8988T (cell line): ENCODE data around the gene MRPS5.
A peak's percentile ranks its signal among the peaks of the same experiment; 100 is the strongest.
"Not testable (repeated sequence)": the region's sequence is repeated elsewhere in the genome, so short reads cannot be mapped to it uniquely, and the experiment has no call there.

Source experiments
- DNase-seq: peaks from one replicate; pipeline ENCODE4 v3.0.0; 2011

MRPS5 gene

DNA sequence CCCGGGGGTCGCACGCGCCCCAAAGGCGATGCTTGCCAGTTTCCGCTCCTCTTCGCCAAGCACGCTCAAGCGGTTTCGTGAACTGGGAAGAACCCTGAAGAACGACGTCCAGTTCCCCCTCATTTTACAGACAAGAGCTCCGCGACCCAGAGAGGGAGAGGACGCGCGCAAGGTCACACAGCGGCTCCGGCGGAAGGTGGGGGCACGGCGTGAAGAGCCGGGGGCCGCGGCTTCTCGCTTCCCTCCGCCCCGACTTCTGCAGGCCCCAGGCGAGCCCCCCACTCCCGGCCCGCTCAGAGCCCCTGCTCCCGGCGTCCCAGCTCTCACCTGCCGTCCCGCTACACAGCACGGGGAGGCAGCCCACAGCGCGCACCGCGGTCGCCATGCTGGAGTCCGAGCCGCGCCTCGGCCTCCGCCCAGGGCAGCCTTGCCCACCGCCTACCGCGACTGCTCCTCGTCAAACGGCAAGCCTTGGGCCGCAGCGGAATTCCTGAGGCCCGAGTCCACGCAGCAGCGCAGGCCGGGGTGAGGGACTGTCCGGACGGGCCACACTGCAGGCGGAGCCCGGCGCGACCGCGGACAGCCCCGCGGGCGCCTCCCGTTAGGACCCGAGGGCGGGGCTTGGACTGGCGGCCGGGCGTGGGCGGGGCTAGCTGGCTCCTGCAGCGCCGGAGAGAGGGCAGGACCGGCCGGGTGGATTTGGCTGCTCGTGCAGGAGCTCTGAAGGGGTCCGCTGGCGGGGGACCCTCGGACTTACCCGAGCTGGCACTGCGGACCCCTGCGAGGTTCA is at the start of gene MRPS5:
Gene MRPS5 (minus strand): TSS at position 402 of the 790 bp plus-strand sequence. CDS start 17 bp downstream, at position 385.
- peak; percentile 86 for DNase-seq

DNA sequence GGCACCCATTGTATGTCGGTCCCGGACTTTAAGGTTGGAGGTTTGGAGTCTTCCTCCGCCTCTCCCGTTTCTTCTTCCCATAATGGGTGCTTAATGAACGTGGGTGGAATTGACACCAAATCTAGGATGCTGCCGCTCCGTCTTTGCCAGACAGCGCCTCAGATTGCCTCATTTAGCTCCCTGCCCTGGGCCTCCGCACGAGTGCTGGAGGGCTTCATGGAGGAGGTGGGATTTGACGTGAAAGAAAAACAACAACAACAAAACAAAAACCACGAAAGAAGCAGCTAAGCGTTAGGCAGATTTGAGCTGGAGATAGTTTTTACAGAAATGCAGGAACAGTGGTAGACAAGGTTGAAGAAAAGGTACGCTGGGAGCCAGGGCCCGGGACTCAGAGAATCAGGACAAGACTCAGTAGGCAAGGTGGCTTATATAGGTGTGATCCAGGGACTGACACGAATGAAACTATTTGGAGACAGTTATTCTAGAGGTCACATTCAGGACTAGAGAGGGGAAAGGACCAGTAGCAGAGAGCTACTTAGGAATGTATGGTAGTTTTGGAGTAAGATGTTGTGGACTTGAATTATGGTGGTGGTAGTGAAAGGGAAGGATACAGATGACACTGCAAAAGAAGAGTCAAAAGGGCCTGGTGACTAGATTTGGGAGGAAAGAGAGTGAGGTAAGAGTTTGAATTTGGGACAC is 44.6 kb upstream of the MRPS5 start:
- DNase-seq = no peak

DNA sequence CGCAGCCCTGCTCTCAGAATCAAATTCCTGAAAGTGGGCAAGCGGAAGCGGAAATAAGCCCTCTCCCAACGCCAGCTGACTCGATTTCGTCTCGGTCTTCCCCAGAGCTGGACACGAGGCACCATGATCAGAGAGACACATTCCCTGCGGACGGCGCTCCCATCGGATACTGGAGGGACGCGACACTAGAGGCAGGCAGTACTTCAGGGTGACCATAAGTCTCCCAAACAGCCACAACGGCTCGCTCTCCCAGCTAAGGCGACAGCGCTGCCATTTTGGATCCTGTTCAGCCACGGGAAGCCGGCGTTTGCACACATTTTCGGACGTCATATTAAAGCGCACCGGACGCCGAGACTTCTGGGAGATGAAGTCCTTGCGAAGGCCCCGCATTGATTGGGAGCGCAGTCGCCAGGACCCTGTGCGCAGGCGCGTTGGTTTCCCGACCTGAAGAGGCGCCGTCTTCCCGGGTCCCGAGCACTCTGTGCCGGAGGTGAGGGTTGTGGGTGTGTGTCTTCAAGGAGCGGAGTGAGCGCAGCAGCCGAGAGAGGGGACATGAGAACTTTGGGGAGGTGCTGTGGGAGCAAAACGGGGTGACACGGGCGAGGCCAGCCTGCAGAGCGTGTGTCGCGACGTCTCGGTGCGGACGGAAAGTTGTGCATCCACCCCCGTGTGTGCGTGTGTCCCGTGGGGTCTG is 43.9 kb upstream of the MRPS5 start, which contains the start of gene ZNF2:
Gene ZNF2 (plus strand): TSS at position 439 of the 694 bp plus-strand sequence. CDS start 10,418 bp downstream, outside the sequence.
- DNase-seq = peak; percentile 98

DNA sequence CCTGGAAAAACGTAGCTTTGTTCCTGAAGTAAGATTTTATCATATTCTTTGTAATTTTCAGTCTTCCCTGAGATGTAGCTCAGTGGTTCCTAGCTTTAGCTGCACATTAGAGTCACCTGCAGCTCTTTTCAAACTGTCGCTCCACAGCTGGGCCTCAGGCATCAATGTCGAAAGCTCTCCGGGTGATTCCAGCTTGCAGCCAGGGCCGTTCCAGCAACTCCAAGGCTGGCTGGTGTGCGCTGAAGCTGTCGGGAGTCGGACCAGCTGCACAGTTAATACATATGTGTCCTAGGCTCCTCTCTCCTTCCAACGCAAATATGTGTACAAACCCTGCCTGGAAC is 43.4 kb upstream of the MRPS5 start:
- no peak for DNase-seq

DNA sequence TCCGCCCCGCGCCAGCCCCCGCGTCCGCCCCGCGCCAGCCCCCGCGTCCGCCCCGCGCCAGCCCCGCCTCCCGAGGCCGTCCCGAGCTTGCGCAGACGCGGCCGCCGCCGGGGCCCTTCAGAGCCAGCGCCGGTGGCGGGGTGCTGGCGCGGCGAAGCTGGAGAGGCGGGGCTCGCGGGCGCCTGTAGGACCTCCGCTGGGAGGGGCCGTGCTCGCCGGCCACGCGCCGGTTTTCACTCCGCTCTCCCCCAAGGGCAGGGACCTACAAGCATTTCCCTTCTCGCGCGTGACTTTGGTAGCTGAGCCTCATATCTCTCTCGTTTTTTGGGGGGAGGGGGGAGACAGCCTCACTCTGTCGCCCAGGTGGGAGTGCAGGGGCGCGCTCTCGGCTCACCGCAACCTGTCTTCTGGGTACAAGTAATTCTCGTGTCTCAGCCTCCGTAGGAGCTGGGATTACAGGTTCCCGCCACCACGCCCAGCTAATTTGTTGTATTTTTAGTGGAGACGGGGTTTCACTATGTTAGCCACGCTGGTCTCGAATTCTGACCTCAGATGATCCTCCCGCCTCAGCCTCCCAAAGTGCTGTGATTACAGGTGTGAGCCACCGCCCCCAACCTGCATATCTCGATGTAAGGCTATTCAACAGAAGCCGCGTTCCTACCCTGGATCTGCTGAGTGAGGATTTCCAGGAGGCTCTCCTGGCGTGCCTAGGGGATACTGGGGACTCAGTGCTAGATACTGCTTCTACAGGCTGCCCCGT is 38.3 kb upstream of the MRPS5 start, which contains the start of gene ZNF514:
Gene ZNF514 (minus strand): TSS at position 159 of the 760 bp plus-strand sequence. CDS start 6,595 bp downstream, outside the sequence.
- DNase-seq = peak; percentile 82

DNA sequence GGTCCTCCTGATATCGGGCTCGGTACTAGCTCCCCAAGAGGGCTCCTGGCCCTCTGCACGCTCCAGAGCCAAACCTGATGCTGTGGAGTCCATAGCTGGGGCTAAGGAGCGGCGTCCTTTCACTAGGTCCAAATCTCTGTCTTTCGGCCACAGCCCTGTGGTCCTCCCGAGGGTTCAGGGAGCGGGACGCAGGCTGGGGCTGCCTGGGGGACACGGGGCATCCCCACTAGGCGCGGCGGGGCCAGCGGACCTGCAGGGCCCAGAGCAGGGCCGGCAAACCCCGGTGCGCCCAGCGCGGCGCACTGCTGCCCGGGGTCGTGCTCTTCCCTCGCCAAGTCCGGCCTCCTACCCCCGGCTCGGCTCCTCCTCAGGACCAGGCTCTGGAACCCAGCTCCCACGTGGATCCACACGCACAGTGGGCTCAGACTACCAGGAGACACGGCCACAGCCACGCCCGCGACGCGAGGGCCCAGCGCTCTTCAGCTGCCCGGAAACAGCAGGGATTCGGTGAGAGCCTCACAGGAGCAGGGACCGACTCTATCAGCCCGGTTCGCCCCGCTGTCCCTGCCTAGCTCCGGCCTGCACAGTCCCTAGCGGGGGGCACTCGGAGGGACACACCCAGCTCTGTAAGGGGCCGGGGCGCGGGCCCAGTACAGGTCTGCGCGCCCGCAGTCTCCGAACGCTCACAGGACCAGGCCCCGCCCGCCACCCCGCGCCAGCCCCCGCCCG is 37.4 kb upstream of the MRPS5 start:
- peak; percentile 39 for DNase-seq

DNA sequence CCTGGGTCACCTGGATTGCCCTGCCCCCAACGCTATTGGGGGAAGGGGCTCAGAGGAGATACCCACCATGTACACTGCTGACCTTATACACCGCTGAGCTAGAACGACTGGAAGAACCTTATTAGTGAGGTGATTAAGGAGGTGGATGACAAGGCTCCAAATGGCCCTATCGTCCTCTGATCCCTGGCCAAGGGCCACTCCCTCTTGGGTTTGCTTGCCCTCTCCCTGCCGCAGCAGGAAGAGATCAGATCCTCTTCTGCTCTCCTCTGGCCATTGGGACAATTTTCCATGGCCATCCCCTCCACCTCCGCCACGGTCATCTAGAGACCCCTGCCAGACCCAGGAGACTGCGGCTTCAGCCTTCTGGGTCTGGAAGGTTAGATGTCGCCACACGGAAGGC is 36.8 kb upstream of the MRPS5 start:
- no peak for DNase-seq

DNA sequence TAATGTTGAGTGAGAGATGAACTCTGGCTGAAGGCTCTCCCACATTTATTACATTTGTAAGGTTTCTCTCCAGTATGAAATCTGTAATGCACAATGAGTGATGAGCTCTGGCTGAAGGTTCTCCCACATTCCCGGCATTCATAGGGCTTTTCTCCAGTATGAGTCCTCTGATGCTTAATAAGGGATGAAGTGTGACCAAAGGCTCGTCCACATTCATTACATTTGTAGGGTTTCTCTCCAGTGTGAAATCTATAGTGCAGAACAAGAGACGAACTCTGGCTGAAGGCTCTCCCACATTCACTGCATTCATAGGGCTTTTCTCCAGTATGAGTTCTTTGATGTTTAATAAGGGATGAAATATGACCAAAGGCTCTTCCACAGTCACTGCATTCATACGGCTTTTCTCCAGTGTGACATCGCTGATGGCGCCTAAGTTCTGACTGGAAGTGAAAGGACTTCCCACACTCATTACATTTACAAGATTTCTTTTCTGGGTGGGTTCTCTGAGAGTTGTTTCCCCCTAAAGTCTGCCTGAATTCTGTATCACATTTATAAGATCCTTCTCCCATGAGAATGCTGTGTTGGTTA is 27.9 kb upstream of the MRPS5 start:
- DNase-seq = no peak

DNA sequence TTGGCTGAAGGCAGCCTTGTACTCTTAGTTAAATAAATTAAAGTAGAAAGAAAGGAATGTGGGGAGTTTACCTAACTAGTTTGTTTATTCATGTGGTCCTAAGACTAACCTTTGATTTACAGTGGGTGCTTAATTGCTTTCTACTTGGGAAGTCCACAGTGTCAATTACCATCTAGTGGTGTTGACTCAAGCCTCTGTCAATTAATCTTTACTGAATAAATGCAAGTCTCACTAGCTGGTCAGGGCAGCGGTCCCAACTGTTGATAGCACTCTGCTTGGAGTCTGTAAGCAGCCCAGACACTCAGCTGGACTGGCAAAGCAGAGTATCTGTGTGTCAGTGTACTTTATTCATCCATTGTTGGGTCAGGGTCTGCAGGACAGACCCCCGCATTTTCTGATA is 22.2 kb upstream of the MRPS5 start:
- DNase-seq = no peak

DNA sequence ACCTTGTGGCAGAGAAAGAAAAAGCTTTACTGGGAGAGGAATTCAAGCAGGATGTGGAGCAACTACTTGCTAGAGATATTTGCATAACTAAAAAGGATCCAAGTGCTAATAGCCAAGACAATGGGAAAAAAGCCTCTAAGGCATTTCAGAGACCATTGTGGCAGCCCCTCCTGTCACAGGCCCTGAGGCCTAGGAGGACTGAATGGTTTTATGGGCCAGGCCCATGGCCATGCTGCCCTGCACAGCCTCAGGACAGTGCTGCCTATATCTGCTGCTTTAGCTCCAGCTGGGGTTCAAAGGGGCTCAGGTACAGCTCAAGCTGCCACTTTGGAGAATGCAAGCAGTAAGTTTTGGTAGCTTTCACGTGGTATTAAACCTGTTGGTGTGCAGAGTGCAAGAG is 17.1 kb upstream of the MRPS5 start:
- no peak for DNase-seq

DNA sequence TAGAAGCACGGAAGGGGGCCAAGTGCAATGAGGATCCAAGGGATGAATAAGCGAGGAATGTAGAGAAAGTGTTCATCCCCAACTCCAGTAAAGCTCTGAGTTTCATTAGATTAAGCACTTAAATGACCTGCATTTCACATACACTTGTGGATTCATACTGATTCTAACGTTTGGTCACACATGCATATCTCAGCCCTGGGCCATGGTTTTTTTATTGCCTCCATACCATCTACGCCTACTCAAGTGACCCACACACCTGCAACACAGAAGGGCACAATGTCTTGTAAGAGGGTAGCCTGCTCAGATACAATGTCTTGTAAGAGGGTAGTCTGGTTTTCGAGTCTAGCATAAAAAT is 566 bp upstream of the MRPS5 start:
- DNase-seq = no peak

DNA sequence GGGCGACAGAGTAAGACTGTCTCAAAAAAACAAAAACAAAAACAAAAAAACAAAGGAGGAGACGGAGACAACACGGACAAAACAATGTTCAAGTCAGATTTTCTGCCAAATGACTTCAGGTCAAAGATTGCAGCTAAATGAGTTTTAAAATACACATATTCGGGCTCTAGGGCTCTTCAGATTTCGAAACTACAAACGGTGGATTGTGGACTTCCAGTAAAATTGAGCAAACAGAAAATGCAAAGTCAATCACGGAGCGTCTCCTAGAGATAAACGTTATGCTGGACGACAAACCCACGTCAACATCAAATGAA is 558 bp downstream of the MRPS5 start:
- no peak for DNase-seq

DNA sequence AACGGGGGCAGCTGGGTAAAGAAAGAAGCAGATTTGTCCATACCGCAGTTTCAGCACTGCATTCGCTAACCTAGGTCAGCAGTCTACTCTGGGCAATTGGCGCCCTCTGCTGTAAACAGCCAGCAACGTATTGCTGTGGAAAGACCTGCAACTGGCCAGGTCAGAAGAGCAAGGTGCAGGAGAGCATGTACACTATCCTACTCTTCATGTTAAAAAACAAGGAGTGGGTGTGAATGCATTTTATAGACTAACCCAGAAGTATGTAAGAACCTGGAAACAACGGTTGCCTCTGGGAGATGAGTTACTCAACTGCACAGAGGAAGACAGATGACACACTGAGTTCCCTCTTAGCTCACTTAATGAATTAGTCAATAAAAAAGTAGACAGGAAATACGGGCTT is 6.2 kb downstream of the MRPS5 start:
- DNase-seq = peak; percentile 41

DNA sequence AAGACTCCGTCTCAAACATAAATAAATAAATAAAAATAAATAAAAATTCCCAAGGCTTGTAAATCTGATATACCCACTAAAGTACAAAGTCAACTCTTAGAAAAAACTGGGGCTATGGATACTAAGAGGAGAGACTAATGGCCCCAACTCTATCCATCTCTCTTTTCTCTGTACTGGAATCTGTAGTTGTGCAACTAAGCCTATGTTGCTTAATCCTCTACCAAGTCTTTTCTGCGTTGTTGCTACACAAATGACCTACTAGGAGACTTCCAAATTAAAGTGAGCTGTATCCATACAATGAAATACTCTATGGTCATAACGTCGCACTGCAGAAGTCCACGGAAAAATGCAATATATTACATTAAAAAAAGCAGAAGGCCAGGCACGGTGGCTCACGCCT is 8.1 kb downstream of the MRPS5 start:
- no peak for DNase-seq

DNA sequence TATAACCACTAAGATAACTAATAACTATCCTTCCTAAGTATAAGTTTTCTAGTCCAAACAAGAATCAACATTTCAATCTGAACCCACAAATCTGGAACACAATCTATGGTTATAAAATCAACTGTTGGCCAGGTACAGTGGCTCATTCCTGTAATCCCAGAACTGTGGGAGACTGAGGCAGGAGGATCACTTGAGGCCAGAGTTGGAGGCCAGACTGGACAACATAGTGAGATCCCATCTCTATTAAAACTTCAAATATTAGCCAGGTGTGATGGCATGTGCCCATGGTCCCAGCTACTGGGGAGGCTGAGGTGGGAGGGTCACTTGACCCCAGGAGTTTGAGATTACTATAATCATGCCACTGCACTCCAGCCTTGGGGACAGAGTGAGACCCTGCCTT is 11.2 kb downstream of the MRPS5 start:
- DNase-seq = no peak

DNA sequence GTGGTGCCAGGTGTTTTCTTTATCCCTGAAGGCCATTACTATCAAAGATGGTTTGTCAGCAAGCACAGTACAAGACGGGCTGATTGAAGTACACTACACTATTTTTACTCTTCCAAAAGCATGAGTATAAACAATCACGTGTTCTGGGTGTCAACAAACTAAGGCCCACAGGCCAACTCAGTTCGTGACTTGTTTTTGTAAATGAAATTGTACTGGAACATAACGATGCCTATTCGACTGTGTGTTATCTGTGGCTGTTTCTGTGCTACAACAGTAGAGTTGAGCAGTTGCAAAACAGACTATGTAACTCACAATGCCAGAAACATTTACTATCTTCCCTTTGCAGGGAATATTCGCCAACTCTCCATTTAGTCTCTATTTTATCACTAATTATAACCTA is 12.3 kb downstream of the MRPS5 start:
- DNase-seq = no peak

DNA sequence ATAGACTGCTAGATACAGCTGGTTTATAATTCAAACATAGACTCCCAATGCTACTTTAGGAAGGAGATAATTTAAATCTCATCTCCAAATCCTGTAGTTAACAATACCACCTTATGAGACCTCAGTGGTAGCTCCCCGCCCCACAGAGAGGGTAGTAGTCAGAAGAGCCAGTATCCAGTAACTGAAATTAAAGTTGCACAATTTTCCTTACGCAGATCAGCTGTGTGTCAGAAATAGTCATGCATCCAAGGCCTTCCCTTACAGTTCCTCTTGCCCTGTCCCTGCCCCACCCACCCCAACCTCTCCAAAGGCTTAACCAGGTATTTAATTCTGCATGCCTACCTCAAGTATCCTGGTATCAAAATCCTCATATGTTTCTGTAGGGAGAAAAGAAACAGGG is 15.5 kb downstream of the MRPS5 start:
- no peak for DNase-seq

DNA sequence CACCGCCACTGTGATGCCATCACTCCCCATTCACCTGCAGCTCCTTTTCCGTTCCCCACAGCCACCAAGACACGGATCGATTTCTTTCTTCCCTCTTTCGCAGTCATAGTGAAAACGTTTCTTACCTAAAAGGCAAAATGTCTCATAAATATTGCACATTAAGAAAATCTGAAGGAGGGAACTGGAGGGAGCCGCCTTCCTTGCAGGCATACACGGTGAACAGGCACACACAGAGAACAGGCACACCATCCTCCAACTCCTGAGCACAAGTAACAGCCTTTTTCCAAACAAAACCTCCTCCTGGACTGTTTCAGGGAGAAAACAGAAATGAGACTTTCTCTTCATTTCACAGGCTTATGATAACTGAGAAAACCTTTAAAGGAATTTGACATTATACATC is 17.0 kb downstream of the MRPS5 start:
- no peak for DNase-seq

DNA sequence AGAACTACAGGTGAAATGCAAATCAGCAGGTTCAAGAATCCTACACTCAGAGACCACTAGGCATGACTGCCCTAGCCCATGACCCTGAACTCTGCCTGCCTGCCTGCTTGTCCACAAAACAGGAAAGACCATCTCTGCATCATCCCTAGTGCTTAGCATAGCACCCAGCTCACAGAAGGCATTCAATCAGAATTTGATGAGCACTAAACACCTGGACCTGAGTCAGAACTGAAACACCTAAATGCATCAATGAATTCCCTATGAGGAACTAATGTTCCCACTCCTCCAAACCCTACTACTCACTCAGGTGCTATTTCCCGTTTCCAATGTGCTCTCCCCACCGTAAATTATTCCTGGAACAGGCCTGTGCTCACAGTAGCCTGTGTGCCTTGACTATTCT is 21.7 kb downstream of the MRPS5 start:
- no peak for DNase-seq

DNA sequence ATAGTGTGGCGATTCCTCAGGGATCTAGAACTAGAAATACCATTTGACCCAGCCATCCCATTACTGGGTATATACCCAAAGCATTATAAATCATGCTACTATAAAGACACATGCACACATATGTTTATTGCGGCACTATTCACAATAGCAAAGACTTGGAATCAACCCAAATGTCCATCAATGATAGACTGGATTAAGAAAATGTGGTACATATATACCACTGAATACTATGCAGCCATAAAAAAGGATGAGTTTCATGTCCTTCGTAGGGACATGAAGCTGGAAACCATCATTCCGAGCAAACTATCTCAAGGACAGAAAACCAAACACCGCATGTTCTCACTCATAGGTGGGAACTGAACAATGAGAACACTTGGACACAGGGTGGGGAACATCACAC is 23.3 kb downstream of the MRPS5 start:
- not testable (repeated sequence) for DNase-seq

DNA sequence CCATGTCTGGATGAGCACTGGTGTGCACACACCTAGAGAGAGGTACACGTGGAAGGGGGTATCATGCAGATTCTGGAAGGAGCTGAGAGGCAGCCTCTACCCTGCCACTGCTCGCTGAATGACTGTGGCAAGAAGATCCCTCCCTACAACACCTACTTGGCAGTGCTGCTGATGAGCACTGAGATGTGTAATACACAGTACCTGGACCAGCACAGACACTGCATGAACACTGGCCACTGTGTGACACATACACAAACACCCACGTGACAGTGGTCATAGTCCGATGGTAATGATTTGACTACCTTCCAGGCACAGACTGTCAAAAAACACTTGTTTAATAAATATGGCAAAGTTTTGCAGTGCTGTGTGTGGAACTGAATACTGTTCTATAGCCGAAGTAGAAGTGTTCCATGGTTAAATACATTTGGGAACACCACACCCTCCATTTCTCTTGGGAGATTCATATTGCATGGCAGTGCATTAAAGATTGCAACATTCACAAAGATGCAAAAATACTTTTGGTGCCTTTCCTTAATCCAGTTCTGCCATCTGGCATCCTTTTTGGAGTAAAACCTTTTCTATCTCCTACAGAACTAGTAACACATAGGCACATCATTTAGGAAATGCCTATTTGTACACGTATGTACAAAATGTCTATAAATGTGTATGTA is 29.6 kb downstream of the MRPS5 start:
- no peak for DNase-seq

DNA sequence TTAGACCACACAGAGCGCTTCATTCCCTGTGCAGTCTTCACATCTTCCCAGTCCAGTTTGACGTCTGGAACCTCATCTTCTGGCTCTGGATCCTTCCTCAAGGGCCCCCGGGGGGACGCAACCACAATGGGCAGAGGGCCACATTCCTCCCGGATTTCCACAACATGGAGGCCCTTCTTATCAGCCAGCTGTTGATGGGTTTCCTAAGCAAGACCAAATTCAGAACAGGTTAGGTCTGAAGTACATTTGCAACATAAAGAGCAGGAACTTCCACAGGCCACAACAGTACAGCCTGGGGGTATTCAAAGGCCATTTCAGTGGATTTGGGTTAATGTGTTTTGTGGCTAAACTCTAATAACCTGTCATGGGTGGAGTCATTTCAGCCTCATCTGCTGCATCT is 34.2 kb downstream of the MRPS5 start:
- DNase-seq = no peak
